ENCODE results near the gene TST. TPM values are rescaled to one million over a fixed set of nuclear protein-coding genes. Genes with fewer than 3 reads are reported as not detected.
"Not testable (repeated sequence)": the region's sequence is repeated elsewhere in the genome, so short reads cannot be mapped to it uniquely, and the experiment has no call there.

Gene TST
- total and polyA plus RNA-seq, 2 of the 8 experiments (the other 6 are each of a cell fraction or from before 2014, with no cell fraction given): 22.6 to 61.6 TPM

DNA sequence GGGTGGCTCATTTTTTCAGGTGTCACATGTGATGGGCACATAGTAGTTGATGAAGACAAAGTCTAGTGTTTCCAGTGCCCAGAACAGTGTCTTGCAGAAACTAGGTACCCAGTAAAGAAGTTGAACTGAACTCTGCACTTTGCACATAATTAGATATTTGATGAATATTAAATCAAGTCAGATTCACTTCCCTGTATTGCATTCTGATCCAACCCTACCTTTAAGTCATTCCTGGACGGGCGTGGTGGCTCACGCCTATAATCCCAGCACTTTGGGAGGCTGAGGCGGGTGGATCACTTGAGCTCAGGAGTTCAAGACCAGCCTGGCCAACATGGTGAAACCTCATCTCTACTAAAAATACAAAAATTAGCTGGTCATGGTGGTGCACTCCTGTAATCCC lies 30.2 kb downstream of the TST start:
- H3K14ac ChIP-seq (ENCODE audit: insufficient read length); H2BK120ac ChIP-seq (replicated peaks; ENCODE audit: low read depth, low read length); H3K23me2 ChIP-seq (ENCODE audit: low read depth, low read length); H3K79me2 ChIP-seq (ENCODE audit: control insufficient read depth in 1 of 2, insufficient read depth in 2 of 2, low read length in 2 of 2); H3K36me3 ChIP-seq (ENCODE audit: control insufficient read depth in 2 of 4, insufficient read depth in 4 of 4, low read length in 3 of 4); POLR2A ChIA-PET (ENCODE audit: partially characterized antibody); H4K91ac ChIP-seq (replicated peaks; ENCODE audit: insufficient read length, low read length); H4K5ac ChIP-seq (ENCODE audit: insufficient read length, low read depth, low read length); H3K27ac ChIP-seq (ENCODE audit: low read depth, low read length); H4K20me1 ChIP-seq (replicated peaks in 1 of 2; ENCODE audit: control insufficient read depth in 1 of 2, insufficient read depth in 2 of 2, low read length in 2 of 2); H2BK20ac ChIP-seq (ENCODE audit: low read length); H4K8ac ChIP-seq (ENCODE audit: extremely low read depth, insufficient read depth, low read length); H3K56ac ChIP-seq (replicated peaks; ENCODE audit: insufficient read length, low read depth, low read length); H2BK15ac ChIP-seq (ENCODE audit: low read length); H2AK5ac ChIP-seq (ENCODE audit: low read depth, low read length); H3K79me1 ChIP-seq (ENCODE audit: low read depth, low read length); H3K4me1 ChIP-seq (replicated peaks in 1 of 4; ENCODE audit: control insufficient read depth in 3 of 4, insufficient read depth in 4 of 4, low read length in 3 of 4); H2BK5ac ChIP-seq (ENCODE audit: low read depth, low read length); H2AFZ ChIP-seq (ENCODE audit: low read length); H3K9ac ChIP-seq (replicated peaks in 1 of 4; ENCODE audit: extremely low read depth in 1 of 4, low read depth in 3 of 4, low read length in 3 of 4); H2BK12ac ChIP-seq (ENCODE audit: low read depth, low read length); H3K18ac ChIP-seq (ENCODE audit: extremely low read depth, low read length); FAIRE-seq; H3K23ac ChIP-seq (ENCODE audit: insufficient read length); H3K4me3 ChIP-seq (ENCODE audit: extremely low read depth in 1 of 4, insufficient read depth in 2 of 4, low read depth in 3 of 4, low read length in 4 of 4); H3K27me3 ChIP-seq (replicated peaks in 1 of 4; ENCODE audit: control insufficient read depth in 3 of 4, extremely low read depth in 1 of 4, insufficient read depth in 3 of 4, low read length in 3 of 4); H3K4me2 ChIP-seq (ENCODE audit: insufficient read depth in 1 of 2, low read depth in 2 of 2, low read length in 2 of 2); H3K4ac ChIP-seq (replicated peaks; ENCODE audit: insufficient read length, low read depth, low read length); DNase-seq (ENCODE audit: low read depth in 1 of 2, low spot score in 2 of 2): not testable (repeated sequence)
- CTCF ChIA-PET (ENCODE audit: partially characterized antibody): interaction anchor here (0.7 to 2.8 kb wide), 9 partner anchors 9 to 126 kb away, joined by 3 to 26 read pairs (median 3); no protein-coding TSS in a partner anchor
- peaks cover 9 to 16% of the 10 kb centered on the region in 2 experiments for H3K9me3 ChIP-seq (ENCODE audit: insufficient read depth in 2 of 2, low read depth in 1 of 2, low read length in 1 of 2)
- 95% methylated on average over 4 of the region's 4 CpGs; no CpG with 5 or more reads in 1 of the 2 experiments for WGBS, 2 experiments (ENCODE audit: extremely low coverage in 1 of 2, insufficient coverage in 1 of 2, insufficient read length in 1 of 2, insufficient replicate concordance in 2 of 2, low coverage in 1 of 2, low lambda C conversion rate in 2 of 2, missing lambda C conversion rate in 1 of 2)

Measured in H1 (cell line).